Left lung (tissue), 10 donors: ENCODE results near the gene AZIN2. TPM values are rescaled to one million over a fixed set of nuclear protein-coding genes. Genes with fewer than 3 reads are reported as not detected.
A peak's percentile ranks its signal among the peaks of the same experiment; 100 is the strongest.
"Not testable (repeated sequence)": the region's sequence is repeated elsewhere in the genome, so short reads cannot be mapped to it uniquely, and the experiment has no call there.

ENCODE experiments used
- ATAC-seq: fragments of 200-7000 bp; cut with Tn5 transposase; one replicate; pipeline ENCODE4 v1.9.1; 2020; ENCODE audit warnings: moderate library complexity
- DNase-seq, 4 donors: peaks; one replicate each; pipeline ENCODE4 v3.0.0-alpha.2; 2013 to 2020
- H3K27ac ChIP-seq, 2 donors: fragments of 200-600 bp; sonication (generic) in 1 of 2; one replicate each; pipeline versions ENCODE4 v1.5.0 to v1.8.0; 2020 to 2021
- H3K27me3 ChIP-seq, 2 donors: fragments of 200-600 bp; sonication (generic) in 1 of 2; one replicate each; pipeline versions ENCODE4 v1.5.0 to v1.8.0; 2020 to 2021
- H3K36me3 ChIP-seq, 2 donors: fragments of 200-600 bp; sonication (generic) in 1 of 2; one replicate each; pipeline versions ENCODE4 v1.5.0 to v1.8.0; 2020 to 2021
- H3K4me1 ChIP-seq, 2 donors: fragments of 200-600 bp; one replicate each; pipeline ENCODE4 v1.8.0; 2021
- H3K4me3 ChIP-seq, 2 donors: fragments of 200-600 bp; sonication (generic) in 1 of 2; one replicate each; pipeline versions ENCODE4 v1.5.0 to v1.8.0; 2020 to 2021; ENCODE audit warnings: mild to moderate bottlenecking in 1 of 2
- H3K9me3 ChIP-seq, 2 donors: fragments of 200-600 bp; sonication (generic) in 1 of 2; one replicate each; pipeline versions ENCODE4 v1.5.0 to v1.8.0; 2020 to 2021
- intact Hi-C, 2 donors: fragments of 100-400 bp; cut with DNase I; formaldehyde crosslinking; loops; one replicate each; pipeline versions ENCODE4 v1.11.2 to v1.14.2; 2022
- polyA plus RNA-seq, 6 donors: library from polyadenylated mRNA; unstranded; fragments of 120-200 nt; gene quantifications; one replicate each; pipeline ENCODE4 v1.2.1, GENCODE V29; 2013; ENCODE audit not compliant: insufficient read length in 6 of 6
- total RNA-seq, 2 donors: library from RNA; stranded (reverse); fragmentation: NEBNext Ultra II Directional; extraction: Animal tissue kit (Norgen Biotek cat#: 25700); gene quantifications; one replicate each; pipeline ENCODE4 v1.2.1, GENCODE V29; 2021
- TF ChIP-seq, protein P1 (sequence below), 2 donors: fragments of 200-600 bp; sonication (generic) in 1 of 2; IDR thresholded peaks; one replicate each; pipeline versions ENCODE4 v1.5.0 to v1.8.0; 2021; ENCODE audit warnings: antibody characterized with exemption in 2 of 2
- donor health status: DM: no; HTN: yes; CAD: no.
- donor health status: DM: no; HTN: no; CAD: no.

Gene AZIN2
- total and polyA plus RNA-seq, 8 donors: 2.3 to 13.1 (median 8.6) TPM

DNA sequence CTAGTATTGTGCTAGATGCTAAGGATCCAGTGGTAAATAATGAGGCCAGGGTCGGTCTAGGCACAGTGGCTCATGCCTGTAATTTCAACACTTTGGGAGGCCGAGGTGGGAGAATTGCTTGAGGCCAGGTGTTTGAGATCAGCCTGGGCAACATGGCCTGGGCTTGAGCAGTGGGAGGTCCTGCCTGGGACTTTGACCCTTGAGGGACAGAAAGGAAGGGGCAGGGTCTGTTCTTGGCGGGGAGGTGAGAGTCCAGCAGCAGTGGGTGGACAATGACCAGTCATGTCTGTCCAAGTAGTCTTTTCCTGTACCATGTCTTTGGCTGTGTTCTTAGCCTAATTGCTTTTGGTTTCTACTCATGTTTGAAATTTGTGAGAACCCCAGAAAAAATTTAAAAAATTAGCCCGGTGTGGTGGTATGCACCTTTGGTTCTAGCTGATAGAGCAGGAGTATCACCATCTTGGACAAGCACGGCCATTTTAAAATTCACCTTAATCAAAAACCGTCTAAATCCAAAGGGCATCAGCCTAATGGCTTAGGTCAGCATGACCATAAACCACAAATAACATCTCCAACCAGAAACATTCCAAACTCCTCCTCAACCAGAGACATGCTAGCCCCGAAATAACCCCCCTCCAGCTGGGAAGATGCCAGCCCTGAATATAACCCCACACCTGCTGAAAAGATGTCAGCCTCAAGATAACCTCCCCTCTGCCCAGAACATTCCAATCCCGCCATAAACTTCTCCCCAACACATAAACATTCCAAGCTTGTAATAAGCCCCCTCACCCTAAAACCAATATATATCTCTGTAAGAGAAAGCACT, 37.5 kb upstream of the AZIN2 start:
- Histone ChIP-seq H3K27ac (no peak overlapping the region), H3K9me3 (no peaks in the 10 kb centered on the region), H3K36me3 (no peaks in the 10 kb centered on the region), H3K4me3 (no peak overlapping the region), H3K4me1 (peaks cover 0 to 33% of the 10 kb centered on the region in 2 donors), H3K27me3 (no peaks in the 10 kb centered on the region)
- intact Hi-C loops: no loop called here
- DNase-seq: no peak
- no peak for ATAC-seq
- TF ChIP-seq, protein P1, sequence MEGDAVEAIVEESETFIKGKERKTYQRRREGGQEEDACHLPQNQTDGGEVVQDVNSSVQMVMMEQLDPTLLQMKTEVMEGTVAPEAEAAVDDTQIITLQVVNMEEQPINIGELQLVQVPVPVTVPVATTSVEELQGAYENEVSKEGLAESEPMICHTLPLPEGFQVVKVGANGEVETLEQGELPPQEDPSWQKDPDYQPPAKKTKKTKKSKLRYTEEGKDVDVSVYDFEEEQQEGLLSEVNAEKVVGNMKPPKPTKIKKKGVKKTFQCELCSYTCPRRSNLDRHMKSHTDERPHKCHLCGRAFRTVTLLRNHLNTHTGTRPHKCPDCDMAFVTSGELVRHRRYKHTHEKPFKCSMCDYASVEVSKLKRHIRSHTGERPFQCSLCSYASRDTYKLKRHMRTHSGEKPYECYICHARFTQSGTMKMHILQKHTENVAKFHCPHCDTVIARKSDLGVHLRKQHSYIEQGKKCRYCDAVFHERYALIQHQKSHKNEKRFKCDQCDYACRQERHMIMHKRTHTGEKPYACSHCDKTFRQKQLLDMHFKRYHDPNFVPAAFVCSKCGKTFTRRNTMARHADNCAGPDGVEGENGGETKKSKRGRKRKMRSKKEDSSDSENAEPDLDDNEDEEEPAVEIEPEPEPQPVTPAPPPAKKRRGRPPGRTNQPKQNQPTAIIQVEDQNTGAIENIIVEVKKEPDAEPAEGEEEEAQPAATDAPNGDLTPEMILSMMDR (IDR thresholded peaks at IDR 0.05): no peak

DNA sequence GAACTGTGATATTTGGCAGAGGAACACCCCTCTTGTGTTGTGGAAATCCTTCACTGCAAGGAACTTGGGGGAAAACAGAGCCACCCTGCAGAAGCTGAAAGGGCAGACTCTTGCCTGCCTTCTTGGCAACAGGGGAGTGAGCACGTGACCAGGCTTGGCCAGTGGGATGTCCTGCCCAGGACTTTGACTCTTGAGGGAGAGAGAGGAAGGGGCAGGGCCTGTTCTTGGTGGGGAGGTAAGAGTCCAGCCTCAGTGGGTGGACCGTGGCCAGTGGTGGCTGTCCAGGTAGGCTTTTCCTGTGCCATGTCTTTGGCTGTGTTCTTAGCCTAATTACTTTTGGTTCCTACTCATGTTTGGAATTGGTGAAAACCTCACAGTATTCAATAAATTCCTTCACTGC, 35.7 kb upstream of the AZIN2 start:
- H3K27me3 ChIP-seq: no peaks in the 10 kb centered on the region
- no peaks in the 10 kb centered on the region for H3K36me3 ChIP-seq
- H3K9me3 ChIP-seq: no peaks in the 10 kb centered on the region
- peak in 1 of 4 donors; percentile 81 for DNase-seq
- TF ChIP-seq, protein P1 (IDR thresholded peaks at IDR 0.05): no peak
- intact Hi-C loops: no loop called here
- H3K4me1 ChIP-seq: peaks cover 0 to 32% of the 10 kb centered on the region in 2 donors
- H3K4me3 ChIP-seq: no peak overlapping the region
- peak overlapping the region in 1 of 2 donors; percentile 65 for H3K27ac ChIP-seq
- peak; percentile 37 for ATAC-seq

DNA sequence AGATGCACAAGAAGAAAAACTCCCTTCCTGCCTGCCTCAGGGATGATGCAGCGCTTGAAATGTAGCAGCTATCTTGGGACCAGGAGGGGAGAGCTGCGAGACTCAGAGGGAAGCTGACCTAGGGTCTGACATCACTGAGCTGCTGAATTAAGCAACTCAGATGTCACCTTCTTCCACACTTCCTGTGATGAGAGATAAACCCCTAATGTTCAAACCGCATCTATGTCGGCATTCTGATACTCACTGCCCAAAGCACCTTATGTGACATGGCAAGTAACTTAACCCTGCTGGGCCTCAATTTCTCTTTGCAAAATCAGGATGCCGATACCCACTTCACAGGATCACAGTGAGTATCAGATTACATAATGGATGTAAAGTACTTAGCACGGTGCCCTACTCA, 35.1 kb upstream of the AZIN2 start:
- DNase-seq: no peak
- Histone ChIP-seq H3K4me3 (no peak overlapping the region), H3K27me3 (no peaks in the 10 kb centered on the region), H3K27ac (peak overlapping the region in 1 of 2 donors; percentile 65), H3K9me3 (no peaks in the 10 kb centered on the region), H3K4me1 (peaks cover 0 to 34% of the 10 kb centered on the region in 2 donors), H3K36me3 (no peaks in the 10 kb centered on the region)
- intact Hi-C loops: no loop called here
- TF ChIP-seq, protein P1 (IDR thresholded peaks at IDR 0.05): no peak
- ATAC-seq: peak; percentile 47

DNA sequence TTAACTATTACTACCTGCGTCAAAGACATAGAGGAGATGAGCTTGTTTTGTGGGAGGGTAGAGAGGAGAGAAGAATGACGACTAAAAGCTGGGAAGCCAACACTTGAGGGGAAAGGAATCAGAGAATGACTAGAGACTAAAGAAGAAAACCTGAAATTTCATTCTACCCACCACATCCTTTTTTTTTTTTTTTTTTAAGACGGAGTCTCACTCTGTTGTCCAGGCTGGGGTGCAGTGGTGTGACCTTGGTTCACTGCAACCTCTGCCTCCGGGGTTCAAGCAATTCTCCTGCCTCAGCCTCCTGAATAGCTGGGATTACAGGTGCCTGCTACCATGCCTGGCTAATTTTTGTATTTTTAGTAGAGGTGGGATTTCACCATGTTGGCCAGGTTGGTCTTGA, 34.7 kb upstream of the AZIN2 start:
- DNase-seq, H3K36me3 ChIP-seq, H3K4me3 ChIP-seq, H3K9me3 ChIP-seq, intact Hi-C loops, ATAC-seq, H3K27me3 ChIP-seq: not testable (repeated sequence)
- H3K4me1 ChIP-seq: peaks cover 0 to 35% of the 10 kb centered on the region in 2 donors
- peak overlapping the region in 1 of 2 donors; percentile 65 for H3K27ac ChIP-seq

DNA sequence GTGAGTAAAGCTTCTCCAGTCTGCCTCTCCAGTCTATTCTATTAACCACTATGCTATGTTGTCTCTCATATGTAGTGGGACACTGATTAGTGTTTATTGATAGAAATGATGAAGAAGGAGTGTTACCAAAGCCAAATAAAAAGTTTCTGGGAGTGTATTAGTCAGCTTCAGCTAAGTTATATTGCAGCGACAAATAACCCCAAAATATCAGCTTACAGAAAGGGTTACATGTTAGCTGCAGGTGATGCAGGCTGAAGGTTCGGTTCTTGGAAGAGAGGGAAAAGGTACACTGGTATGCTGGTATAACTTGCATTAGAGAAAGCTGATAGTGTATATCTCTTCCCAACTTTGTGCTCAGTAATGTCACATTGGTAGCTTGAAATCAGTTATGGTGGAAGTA, 33.7 kb upstream of the AZIN2 start:
- H3K4me1 ChIP-seq: peaks cover 0 to 35% of the 10 kb centered on the region in 2 donors
- no peak overlapping the region for H3K27ac ChIP-seq
- TF ChIP-seq, protein P1 (IDR thresholded peaks at IDR 0.05): no peak
- no peaks in the 10 kb centered on the region for H3K9me3 ChIP-seq
- H3K27me3 ChIP-seq: no peaks in the 10 kb centered on the region
- no peaks in the 10 kb centered on the region for H3K36me3 ChIP-seq
- intact Hi-C loops: no loop called here
- no peak for ATAC-seq
- no peak for DNase-seq
- no peak overlapping the region for H3K4me3 ChIP-seq
